ENCODE measurements around the gene TTC17. TPM values are rescaled to one million over a fixed set of nuclear protein-coding genes. Genes with fewer than 3 reads are reported as not detected.

Gene TTC17
- total RNA-seq, 4 donors from 2014 or later = 46.9 to 130 (median 78.1) TPM

- ATAC-seq = no peak
- H3K36me3 ChIP-seq = no peaks in the 10 kb centered on the region
- H3K27ac ChIP-seq = no peak overlapping the region
- H3K9me3 ChIP-seq = peaks cover 0 to 4% (median 0%) of the 10 kb centered on the region in 3 donors
- H3K27me3 ChIP-seq = peaks cover 20% of the 10 kb centered on the region
- no peaks in the 10 kb centered on the region for H3K4me1 ChIP-seq
- no peak overlapping the region for H3K4me3 ChIP-seq
- TF ChIP-seq, protein P1, sequence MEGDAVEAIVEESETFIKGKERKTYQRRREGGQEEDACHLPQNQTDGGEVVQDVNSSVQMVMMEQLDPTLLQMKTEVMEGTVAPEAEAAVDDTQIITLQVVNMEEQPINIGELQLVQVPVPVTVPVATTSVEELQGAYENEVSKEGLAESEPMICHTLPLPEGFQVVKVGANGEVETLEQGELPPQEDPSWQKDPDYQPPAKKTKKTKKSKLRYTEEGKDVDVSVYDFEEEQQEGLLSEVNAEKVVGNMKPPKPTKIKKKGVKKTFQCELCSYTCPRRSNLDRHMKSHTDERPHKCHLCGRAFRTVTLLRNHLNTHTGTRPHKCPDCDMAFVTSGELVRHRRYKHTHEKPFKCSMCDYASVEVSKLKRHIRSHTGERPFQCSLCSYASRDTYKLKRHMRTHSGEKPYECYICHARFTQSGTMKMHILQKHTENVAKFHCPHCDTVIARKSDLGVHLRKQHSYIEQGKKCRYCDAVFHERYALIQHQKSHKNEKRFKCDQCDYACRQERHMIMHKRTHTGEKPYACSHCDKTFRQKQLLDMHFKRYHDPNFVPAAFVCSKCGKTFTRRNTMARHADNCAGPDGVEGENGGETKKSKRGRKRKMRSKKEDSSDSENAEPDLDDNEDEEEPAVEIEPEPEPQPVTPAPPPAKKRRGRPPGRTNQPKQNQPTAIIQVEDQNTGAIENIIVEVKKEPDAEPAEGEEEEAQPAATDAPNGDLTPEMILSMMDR (IDR thresholded peaks at IDR 0.05) = no peak
- TF ChIP-seq POLR2A (IDR thresholded peaks at IDR 0.05) = no peak
- no peak for TF ChIP-seq EP300 (IDR thresholded peaks at IDR 0.05)
- no peak for TF ChIP-seq POLR2AphosphoS5 (IDR thresholded peaks at IDR 0.05)
- 83 to 100% methylated on average over 2 to 5 of the region's 5 CpGs for WGBS, 2 donors (ENCODE audit: low coverage in 1 of 2)
Measured at GRCh38 chr11:43532041-43532440, 173.3 kb downstream of the TTC17 start.

DNA sequence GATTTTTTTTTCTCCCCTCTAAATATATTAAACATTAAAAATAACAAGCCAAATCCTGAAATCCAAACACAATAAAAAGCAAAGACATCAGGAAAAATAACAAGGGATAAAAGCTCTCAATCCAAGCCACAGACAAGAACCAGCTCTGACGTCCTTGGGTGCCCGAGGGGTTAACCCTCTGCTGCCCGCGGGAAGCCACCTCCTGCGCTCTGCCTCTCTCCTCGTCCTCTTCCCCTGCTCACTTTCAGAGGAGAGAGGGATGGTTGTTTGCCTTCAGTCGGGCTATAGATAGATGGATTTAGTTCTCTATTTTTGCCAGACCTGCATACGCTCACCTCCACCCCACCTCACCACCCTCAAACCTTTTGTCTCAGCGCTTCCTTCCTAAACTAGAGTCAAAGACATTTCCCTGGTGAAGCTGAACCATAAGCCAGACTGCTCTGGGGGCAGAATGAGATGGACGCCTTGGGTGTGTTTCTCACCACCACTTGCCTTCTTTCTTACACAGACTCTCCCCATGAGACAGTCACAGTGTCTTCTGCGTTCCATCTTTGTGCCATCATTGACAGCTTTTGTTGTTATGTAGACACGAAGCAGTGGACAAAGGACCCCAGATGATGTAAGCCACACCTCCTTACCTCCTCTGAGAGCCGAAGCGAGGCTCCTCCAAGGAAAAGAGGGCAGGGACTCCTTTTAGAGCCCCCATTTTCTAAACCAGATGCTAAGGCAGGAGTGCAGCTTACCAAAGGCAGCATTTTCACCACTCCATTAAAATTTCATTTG, 179.3 kb downstream of the TTC17 start:
- ATAC-seq = no peak
- TF ChIP-seq EP300 (IDR thresholded peaks at IDR 0.05) (no peak), POLR2A (IDR thresholded peaks at IDR 0.05) (no peak)
- H3K36me3 ChIP-seq = no peaks in the 10 kb centered on the region
- no peaks in the 10 kb centered on the region for H3K4me1 ChIP-seq
- no peak overlapping the region for H3K4me3 ChIP-seq
- H3K27ac ChIP-seq = no peak overlapping the region
- H3K27me3 ChIP-seq = peaks cover 46% of the 10 kb centered on the region
- WGBS, 2 donors (ENCODE audit: low coverage in 1 of 2) = 15 to 16% methylated on average over 13 to 14 of the region's 14 CpGs
- peaks cover 0 to 22% (median 0%) of the 10 kb centered on the region in 3 donors for H3K9me3 ChIP-seq

DNA sequence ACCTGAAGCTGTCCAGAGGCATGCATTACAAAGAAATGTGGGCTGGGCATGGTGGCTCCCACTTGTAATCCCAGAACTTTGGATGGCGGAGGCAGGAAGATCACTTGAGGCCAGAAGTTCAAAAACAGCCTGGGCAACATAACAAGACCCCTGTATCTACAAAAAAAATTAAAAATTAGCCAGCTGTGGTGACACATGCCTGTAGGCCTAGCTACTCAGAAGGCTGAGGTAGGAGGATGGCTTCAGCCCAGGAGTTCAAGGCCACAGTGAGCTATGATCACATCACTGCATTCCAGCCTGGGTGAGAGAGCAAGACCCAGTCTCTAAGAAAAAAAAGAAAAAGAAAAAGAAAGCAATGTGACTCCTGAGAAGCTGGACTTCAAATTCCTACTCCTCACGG, 183.3 kb downstream of the TTC17 start:
- Histone ChIP-seq H3K27ac (no peak overlapping the region), H3K36me3 (no peaks in the 10 kb centered on the region), H3K4me3 (no peak overlapping the region), H3K27me3 (peaks cover 43% of the 10 kb centered on the region), H3K4me1 (peaks cover 0 to 2% (median 0%) of the 10 kb centered on the region in 3 donors), H3K9me3 (peaks cover 0 to 18% (median 0%) of the 10 kb centered on the region in 3 donors)
- TF ChIP-seq POLR2AphosphoS5 (IDR thresholded peaks at IDR 0.05) (no peak), EP300 (IDR thresholded peaks at IDR 0.05) (no peak), POLR2A (IDR thresholded peaks at IDR 0.05) (no peak)
- TF ChIP-seq, protein P1 (IDR thresholded peaks at IDR 0.05) = no peak
- no peak for ATAC-seq
- 86% methylated on average over 2 of the region's 2 CpGs; no CpG with 5 or more reads in 1 of the 2 donors for WGBS, 2 donors (ENCODE audit: low coverage in 1 of 2)

DNA sequence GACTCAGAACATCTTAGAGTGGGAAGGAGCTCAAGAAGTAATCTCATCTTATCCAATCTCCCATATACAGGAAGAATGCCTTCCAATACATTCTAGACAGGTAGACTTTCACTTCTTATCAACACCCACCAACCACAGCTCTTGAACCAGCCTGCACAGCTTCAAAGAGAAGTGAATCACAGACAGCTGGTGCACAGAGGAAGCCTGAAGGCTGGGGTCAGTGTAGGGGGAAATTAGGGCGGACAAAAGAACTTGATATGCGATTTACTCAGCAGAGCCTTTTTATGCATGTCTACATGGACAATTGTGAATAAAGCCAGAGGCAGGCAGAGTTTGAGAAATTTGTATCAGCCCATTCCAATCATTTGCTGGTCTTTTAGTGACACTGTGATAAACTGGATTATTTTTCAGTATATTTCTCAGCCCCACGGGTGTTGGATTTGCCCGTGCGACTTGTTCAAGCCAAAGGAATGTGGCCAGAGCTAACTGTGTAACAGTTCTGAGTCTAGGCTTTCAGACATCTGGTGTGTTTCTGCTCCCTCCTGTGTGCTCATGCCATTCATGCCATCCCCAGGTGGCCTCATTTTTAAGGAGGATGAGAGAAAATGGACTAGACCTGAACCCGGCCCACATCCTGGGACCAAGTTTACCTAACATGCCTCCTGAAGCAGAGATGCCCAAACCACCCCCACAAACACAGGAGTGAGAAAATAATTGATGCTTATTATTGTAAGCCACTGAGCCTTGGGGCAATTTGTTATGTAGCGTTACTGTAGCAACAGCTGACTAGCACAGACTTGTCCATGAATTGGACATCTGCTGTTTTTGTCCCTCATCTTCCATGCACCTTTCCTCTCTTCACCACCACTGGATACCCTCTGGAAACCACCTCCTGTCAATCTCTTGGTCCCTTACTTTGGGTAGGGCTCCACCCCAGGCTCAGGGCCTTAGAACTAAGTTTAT, 184.3 kb downstream of the TTC17 start:
- TF ChIP-seq POLR2A (IDR thresholded peaks at IDR 0.05) (no peak), POLR2AphosphoS5 (IDR thresholded peaks at IDR 0.05) (no peak), EP300 (IDR thresholded peaks at IDR 0.05) (no peak)
- TF ChIP-seq, protein P1 (IDR thresholded peaks at IDR 0.05) = no peak

More for the DNA sequence above, 184.3 kb downstream of the TTC17 start:
- peaks cover 0 to 18% (median 0%) of the 10 kb centered on the region in 3 donors for H3K9me3 ChIP-seq
- WGBS, 2 donors (ENCODE audit: low coverage in 1 of 2) = 67 to 73% methylated on average over 4 to 7 of the region's 7 CpGs
- no peak for ATAC-seq
- H3K4me3 ChIP-seq = no peak overlapping the region
- H3K27ac ChIP-seq = no peak overlapping the region
- no peaks in the 10 kb centered on the region for H3K36me3 ChIP-seq
- peaks cover 43% of the 10 kb centered on the region for H3K27me3 ChIP-seq
- peaks cover 0 to 12% (median 0%) of the 10 kb centered on the region in 3 donors for H3K4me1 ChIP-seq

Small RNAs within 50 kb of the gene (small RNA-seq; reads per million reads assigned to genes)
- gene RF00019 = 0 reads per million in 4 donors
- 0 to 0.18 (median 0) reads per million in 4 donors for gene RN7SKP287

Other genes starting within 250 kb of the TTC17 start
- 100 to 1,000 TPM in 3 of 4 donors, 10 to 100 TPM in 1; 85.6 to 106 (median 105) TPM for gene API5, start 46.9 kb upstream of the TTC17 start, total RNA-seq